Activated T-helper 2 cell treated with anti-CD3 and anti-CD28 coated beads, Interferon-gamma antibody, Interleukin-2, Interleukin-4, amounts not matched to agents 10 μg/mL and 5 μg/mL and 100 μg/mL, durations not matched to agents 14 hours and 24 hours and 36 hours (primary cell): ENCODE data around the gene APC2. TPM values are rescaled to one million over a fixed set of nuclear protein-coding genes. Genes with fewer than 3 reads are reported as not detected.

Experiments
- DNase-seq: peaks from one replicate; pipeline ENCODE4 v3.0.0; 2021; ENCODE audit warnings: low spot score
- H3K27ac Mint-ChIP-seq: one replicate; pipeline ENCODE4 v1.8.0; 2021; ENCODE audit warnings: mixed read lengths
- H3K27me3 Mint-ChIP-seq: one replicate; pipeline ENCODE4 v1.8.0; 2021; ENCODE audit warnings: low read depth, mixed read lengths
- H3K36me3 Mint-ChIP-seq: one replicate; pipeline ENCODE4 v1.8.0; 2021; ENCODE audit warnings: low read depth, mixed read lengths
- H3K4me1 Mint-ChIP-seq: one replicate; pipeline ENCODE4 v1.8.0; 2021; ENCODE audit warnings: low read depth, mixed read lengths
- H3K4me3 Mint-ChIP-seq: one replicate; pipeline ENCODE4 v1.8.0; 2021; ENCODE audit warnings: low read depth, mild to moderate bottlenecking, moderate library complexity, mixed read lengths
- H3K9me3 Mint-ChIP-seq: one replicate; pipeline ENCODE4 v1.8.0; 2021; ENCODE audit warnings: mixed read lengths
- intact Hi-C: fragments of 100-400 bp; cut with micrococcal nuclease; formaldehyde crosslinking; loops from one replicate; pipeline ENCODE4 v1.15.1; 2023
- total RNA-seq: library from RNA; stranded (reverse); gene quantifications from 2 replicates; pipeline ENCODE4 v1.2.3, GENCODE V29; 2022

The APC2 gene
- total RNA-seq, 1 donor from 2014 or later: 0.21 TPM

GRCh38 chr19:1420590-1420989 is 29.3 kb upstream of the APC2 start:
- Mint-ChIP-seq H3K4me1 (peaks cover 2% of the 10 kb centered on the region), H3K4me3 (no peak overlapping the region), H3K27ac (no peak overlapping the region), H3K27me3 (no peaks in the 10 kb centered on the region), H3K9me3 (no peaks in the 10 kb centered on the region), H3K36me3 (peaks cover 79% of the 10 kb centered on the region)
- DNase-seq: no peak
- intact Hi-C loops: no loop called here

GRCh38 chr19:1421218-1421957 is 28.5 kb upstream of the APC2 start:
- peaks cover 77% of the 10 kb centered on the region for H3K36me3 Mint-ChIP-seq
- H3K9me3 Mint-ChIP-seq: no peaks in the 10 kb centered on the region
- H3K27me3 Mint-ChIP-seq: no peaks in the 10 kb centered on the region
- H3K4me1 Mint-ChIP-seq: no peaks in the 10 kb centered on the region
- intact Hi-C loops: no loop called here
- DNase-seq: no peak
- no peak overlapping the region for H3K4me3 Mint-ChIP-seq
- no peak overlapping the region for H3K27ac Mint-ChIP-seq

- peaks cover 73% of the 10 kb centered on the region for H3K36me3 Mint-ChIP-seq
- H3K4me3 Mint-ChIP-seq: no peak overlapping the region
- H3K4me1 Mint-ChIP-seq: no peaks in the 10 kb centered on the region
- H3K9me3 Mint-ChIP-seq: no peaks in the 10 kb centered on the region
- no peaks in the 10 kb centered on the region for H3K27me3 Mint-ChIP-seq
- H3K27ac Mint-ChIP-seq: no peak overlapping the region
- intact Hi-C loops: no loop called here
- DNase-seq: no peak
These were observed 28.0 kb upstream of the APC2 start for GRCh38 chr19:1421958-1422305.

- Mint-ChIP-seq H3K9me3 (no peaks in the 10 kb centered on the region), H3K36me3 (peaks cover 69% of the 10 kb centered on the region), H3K27ac (no peak overlapping the region)
These were observed 27.6 kb upstream of the APC2 start for GRCh38 chr19:1422360-1422759.

GRCh38 chr19:1422943-1423342 is 27.0 kb upstream of the APC2 start:
- Mint-ChIP-seq H3K9me3 (no peaks in the 10 kb centered on the region), H3K4me3 (no peak overlapping the region), H3K36me3 (peaks cover 64% of the 10 kb centered on the region), H3K27me3 (no peaks in the 10 kb centered on the region), H3K27ac (no peak overlapping the region), H3K4me1 (no peaks in the 10 kb centered on the region)
- DNase-seq: no peak
- intact Hi-C loops: no loop called here

More at GRCh38 chr19:1422360-1422759, 27.6 kb upstream of the APC2 start:
- no peak for DNase-seq
- intact Hi-C loops: no loop called here
- Mint-ChIP-seq H3K4me3 (no peak overlapping the region), H3K4me1 (no peaks in the 10 kb centered on the region), H3K27me3 (no peaks in the 10 kb centered on the region)

GRCh38 chr19:1423436-1424191 is 26.3 kb upstream of the APC2 start:
- Mint-ChIP-seq H3K27me3 (no peaks in the 10 kb centered on the region), H3K4me3 (no peak overlapping the region), H3K36me3 (peaks cover 62% of the 10 kb centered on the region), H3K9me3 (no peaks in the 10 kb centered on the region), H3K27ac (no peak overlapping the region), H3K4me1 (no peaks in the 10 kb centered on the region)
- no peak for DNase-seq
- intact Hi-C loops: no loop called here

- peaks cover 56% of the 10 kb centered on the region for H3K36me3 Mint-ChIP-seq
- H3K27ac Mint-ChIP-seq: no peak overlapping the region
- no peak for DNase-seq
- intact Hi-C loops: no loop called here
- no peaks in the 10 kb centered on the region for H3K27me3 Mint-ChIP-seq
- no peak overlapping the region for H3K4me3 Mint-ChIP-seq
- no peaks in the 10 kb centered on the region for H3K4me1 Mint-ChIP-seq
- no peaks in the 10 kb centered on the region for H3K9me3 Mint-ChIP-seq
These were observed 25.5 kb upstream of the APC2 start for GRCh38 chr19:1424192-1424955.

GRCh38 chr19:1425102-1425837 is 24.7 kb upstream of the APC2 start:
- H3K27me3 Mint-ChIP-seq: no peaks in the 10 kb centered on the region
- no peak for DNase-seq
- H3K4me1 Mint-ChIP-seq: no peaks in the 10 kb centered on the region
- no peak overlapping the region for H3K27ac Mint-ChIP-seq
- intact Hi-C loops: no loop called here
- H3K36me3 Mint-ChIP-seq: peaks cover 55% of the 10 kb centered on the region
- H3K4me3 Mint-ChIP-seq: no peak overlapping the region
- H3K9me3 Mint-ChIP-seq: no peaks in the 10 kb centered on the region

- Mint-ChIP-seq H3K9me3 (no peaks in the 10 kb centered on the region), H3K4me3 (no peak overlapping the region), H3K27ac (no peak overlapping the region), H3K27me3 (no peaks in the 10 kb centered on the region), H3K36me3 (peaks cover 53% of the 10 kb centered on the region), H3K4me1 (no peaks in the 10 kb centered on the region)
- DNase-seq: no peak
- intact Hi-C loops: no loop called here
These were observed 24.0 kb upstream of the APC2 start for GRCh38 chr19:1425902-1426301.

GRCh38 chr19:1426736-1427135 is 23.2 kb upstream of the APC2 start:
- Mint-ChIP-seq H3K9me3 (no peaks in the 10 kb centered on the region), H3K36me3 (peaks cover 51% of the 10 kb centered on the region), H3K27ac (no peak overlapping the region), H3K4me1 (no peaks in the 10 kb centered on the region), H3K27me3 (no peaks in the 10 kb centered on the region), H3K4me3 (no peak overlapping the region)
- no peak for DNase-seq
- intact Hi-C loops: no loop called here

- no peak for DNase-seq
- peaks cover 52% of the 10 kb centered on the region for H3K36me3 Mint-ChIP-seq
- H3K27ac Mint-ChIP-seq: no peak overlapping the region
- H3K4me3 Mint-ChIP-seq: no peak overlapping the region
- no peaks in the 10 kb centered on the region for H3K4me1 Mint-ChIP-seq
- intact Hi-C loops: no loop called here
- H3K9me3 Mint-ChIP-seq: no peaks in the 10 kb centered on the region
- H3K27me3 Mint-ChIP-seq: no peaks in the 10 kb centered on the region
These were observed 22.6 kb upstream of the APC2 start for GRCh38 chr19:1427221-1427920.

GRCh38 chr19:1428738-1429391 is 21.1 kb upstream of the APC2 start:
- Mint-ChIP-seq H3K4me1 (no peaks in the 10 kb centered on the region), H3K36me3 (peaks cover 41% of the 10 kb centered on the region), H3K27ac (no peak overlapping the region), H3K27me3 (no peaks in the 10 kb centered on the region), H3K4me3 (no peak overlapping the region), H3K9me3 (no peaks in the 10 kb centered on the region)
- no peak for DNase-seq
- intact Hi-C loops: no loop called here
